IMR-90 (cell line): ENCODE data around the gene STAT5A.

ENCODE experiments used
- BHLHE40 ChIP-seq: fragments of 150-350 bp; IDR thresholded peaks from 2 replicates; pipeline ENCODE4 v1.6.1; 2016; ENCODE audit warnings: mild to moderate bottlenecking, low read depth, low read length
- CEBPB ChIP-seq: IDR thresholded peaks from 2 replicates; pipeline ENCODE4 v1.6.1; 2012; ENCODE audit warnings: low read depth, low read length, improper control_type of control experiment
- FOS ChIP-seq: fragments of 150-350 bp; IDR thresholded peaks from 2 replicates; pipeline ENCODE4 v1.6.1; 2016; ENCODE audit warnings: low read depth, low read length
- MAFK ChIP-seq: IDR thresholded peaks from 2 replicates; pipeline ENCODE4 v1.6.1; 2012; ENCODE audit warnings: low read depth, low read length, improper control_type of control experiment
- MXI1 ChIP-seq: IDR thresholded peaks from 2 replicates; pipeline ENCODE4 v1.6.1; 2012; ENCODE audit warnings: low read depth, mild to moderate bottlenecking, low read length, moderate library complexity, borderline replicate concordance
- POLR2A ChIP-seq: IDR thresholded peaks from 2 replicates; pipeline ENCODE4 v1.6.1; 2012; ENCODE audit warnings: mild to moderate bottlenecking, low read depth, low read length
- RCOR1 ChIP-seq: IDR thresholded peaks from 2 replicates; pipeline ENCODE4 v1.6.1; 2012; ENCODE audit warnings: mild to moderate bottlenecking, low read length, improper control_type of control experiment; ENCODE audit not compliant: insufficient replicate concordance
- SMC3 ChIP-seq: fragments of 150-350 bp; IDR thresholded peaks from 2 replicates; pipeline ENCODE4 v1.6.1; 2016; ENCODE audit warnings: low read depth, mild to moderate bottlenecking, antibody characterized with exemption, low read length, moderate library complexity
- TF ChIP-seq, protein P1 (sequence below): fragments of 150-350 bp; IDR thresholded peaks from 2 replicates; pipeline ENCODE4 v1.6.1; 2017; ENCODE audit warnings: mild to moderate bottlenecking, antibody characterized with exemption, low read length, low read depth
- TF ChIP-seq, protein P2 (sequence below): conservative IDR thresholded peaks from 2 replicates; pipeline ENCODE4 v1.5.1; 2012; ENCODE audit warnings: mild to moderate bottlenecking, low read depth, low read length, improper control_type of control experiment
- TF ChIP-seq, protein P3 (sequence below): fragments of 150-350 bp; IDR thresholded peaks from 2 replicates; pipeline ENCODE4 v1.6.1; 2016; ENCODE audit warnings: low read depth, mild to moderate bottlenecking, low read length, moderate library complexity, borderline replicate concordance

DNA sequence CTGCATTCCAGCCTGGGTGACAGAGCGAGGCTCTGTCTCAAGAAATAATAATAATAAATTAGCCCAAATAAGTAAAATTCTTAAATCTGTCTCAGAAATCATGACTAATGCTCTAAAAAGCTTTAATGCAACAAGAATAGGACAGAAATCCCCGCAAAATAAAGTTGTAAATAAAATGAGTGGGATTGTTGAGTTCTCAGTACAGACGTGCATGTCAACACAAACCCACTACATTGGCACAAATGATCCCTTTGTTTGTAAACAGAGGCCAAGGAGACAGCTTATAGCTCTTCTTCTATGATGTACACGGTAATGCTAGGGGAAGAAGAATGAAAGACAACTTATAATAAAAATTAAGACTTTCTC lies 18.1 kb upstream of the STAT5A start:
- TF ChIP-seq MXI1 = no peak
- TF ChIP-seq, protein P1, sequence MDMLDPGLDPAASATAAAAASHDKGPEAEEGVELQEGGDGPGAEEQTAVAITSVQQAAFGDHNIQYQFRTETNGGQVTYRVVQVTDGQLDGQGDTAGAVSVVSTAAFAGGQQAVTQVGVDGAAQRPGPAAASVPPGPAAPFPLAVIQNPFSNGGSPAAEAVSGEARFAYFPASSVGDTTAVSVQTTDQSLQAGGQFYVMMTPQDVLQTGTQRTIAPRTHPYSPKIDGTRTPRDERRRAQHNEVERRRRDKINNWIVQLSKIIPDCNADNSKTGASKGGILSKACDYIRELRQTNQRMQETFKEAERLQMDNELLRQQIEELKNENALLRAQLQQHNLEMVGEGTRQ = no peak
- TF ChIP-seq, protein P2, sequence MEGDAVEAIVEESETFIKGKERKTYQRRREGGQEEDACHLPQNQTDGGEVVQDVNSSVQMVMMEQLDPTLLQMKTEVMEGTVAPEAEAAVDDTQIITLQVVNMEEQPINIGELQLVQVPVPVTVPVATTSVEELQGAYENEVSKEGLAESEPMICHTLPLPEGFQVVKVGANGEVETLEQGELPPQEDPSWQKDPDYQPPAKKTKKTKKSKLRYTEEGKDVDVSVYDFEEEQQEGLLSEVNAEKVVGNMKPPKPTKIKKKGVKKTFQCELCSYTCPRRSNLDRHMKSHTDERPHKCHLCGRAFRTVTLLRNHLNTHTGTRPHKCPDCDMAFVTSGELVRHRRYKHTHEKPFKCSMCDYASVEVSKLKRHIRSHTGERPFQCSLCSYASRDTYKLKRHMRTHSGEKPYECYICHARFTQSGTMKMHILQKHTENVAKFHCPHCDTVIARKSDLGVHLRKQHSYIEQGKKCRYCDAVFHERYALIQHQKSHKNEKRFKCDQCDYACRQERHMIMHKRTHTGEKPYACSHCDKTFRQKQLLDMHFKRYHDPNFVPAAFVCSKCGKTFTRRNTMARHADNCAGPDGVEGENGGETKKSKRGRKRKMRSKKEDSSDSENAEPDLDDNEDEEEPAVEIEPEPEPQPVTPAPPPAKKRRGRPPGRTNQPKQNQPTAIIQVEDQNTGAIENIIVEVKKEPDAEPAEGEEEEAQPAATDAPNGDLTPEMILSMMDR = no peak
- no peak for TF ChIP-seq FOS
- no peak for TF ChIP-seq POLR2A
- no peak for TF ChIP-seq BHLHE40
- TF ChIP-seq CEBPB = no peak
- TF ChIP-seq, protein P3, sequence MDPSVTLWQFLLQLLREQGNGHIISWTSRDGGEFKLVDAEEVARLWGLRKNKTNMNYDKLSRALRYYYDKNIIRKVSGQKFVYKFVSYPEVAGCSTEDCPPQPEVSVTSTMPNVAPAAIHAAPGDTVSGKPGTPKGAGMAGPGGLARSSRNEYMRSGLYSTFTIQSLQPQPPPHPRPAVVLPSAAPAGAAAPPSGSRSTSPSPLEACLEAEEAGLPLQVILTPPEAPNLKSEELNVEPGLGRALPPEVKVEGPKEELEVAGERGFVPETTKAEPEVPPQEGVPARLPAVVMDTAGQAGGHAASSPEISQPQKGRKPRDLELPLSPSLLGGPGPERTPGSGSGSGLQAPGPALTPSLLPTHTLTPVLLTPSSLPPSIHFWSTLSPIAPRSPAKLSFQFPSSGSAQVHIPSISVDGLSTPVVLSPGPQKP = no peak
- no peak for TF ChIP-seq SMC3
- TF ChIP-seq RCOR1 = no peak
- no peak for TF ChIP-seq MAFK
